Chondrocyte (in vitro differentiated cells): Measurements from ENCODE around the gene PIK3R1. TPM values are rescaled to one million over a fixed set of nuclear protein-coding genes. Genes with fewer than 3 reads are reported as not detected.

Experiments
- DNase-seq: peaks from one replicate; pipeline ENCODE4 v3.0.0; 2021; ENCODE audit warnings: mixed read lengths, low spot score
- H3K27ac Mint-ChIP-seq: one replicate; pipeline ENCODE4 v1.8.0; 2021; ENCODE audit warnings: mild to moderate bottlenecking, moderate library complexity, mixed read lengths; ENCODE audit not compliant: unreplicated experiment
- H3K27me3 Mint-ChIP-seq: 2 replicates; pipeline ENCODE4 v1.8.0; 2021; ENCODE audit warnings: low read depth, mixed read lengths
- H3K36me3 Mint-ChIP-seq: 2 replicates; pipeline ENCODE4 v1.8.0; 2021; ENCODE audit warnings: low read depth, mixed read lengths
- H3K4me1 Mint-ChIP-seq: 2 replicates; pipeline ENCODE4 v1.8.0; 2021; ENCODE audit warnings: low read depth, mild to moderate bottlenecking, mixed read lengths
- H3K4me3 Mint-ChIP-seq: one replicate; pipeline ENCODE4 v1.8.0; 2021; ENCODE audit warnings: mild to moderate bottlenecking, moderate library complexity, mixed read lengths; ENCODE audit not compliant: unreplicated experiment
- H3K9me3 Mint-ChIP-seq: 2 replicates; pipeline ENCODE4 v1.8.0; 2021; ENCODE audit warnings: low read depth, mixed read lengths
- total RNA-seq: library from RNA; stranded (reverse); gene quantifications from 3 replicates; pipeline ENCODE4 v1.2.1, GENCODE V29; 2021
- TF ChIP-seq, protein P1 (sequence below): fragments of 200-600 bp; sonication (generic); IDR thresholded peaks from 2 replicates; pipeline ENCODE4 v1.5.0; 2021; ENCODE audit warnings: antibody characterized with exemption, mild to moderate bottlenecking, moderate library complexity

Gene PIK3R1
- total RNA-seq, 1 donor from 2014 or later = 60.7 TPM

DNA sequence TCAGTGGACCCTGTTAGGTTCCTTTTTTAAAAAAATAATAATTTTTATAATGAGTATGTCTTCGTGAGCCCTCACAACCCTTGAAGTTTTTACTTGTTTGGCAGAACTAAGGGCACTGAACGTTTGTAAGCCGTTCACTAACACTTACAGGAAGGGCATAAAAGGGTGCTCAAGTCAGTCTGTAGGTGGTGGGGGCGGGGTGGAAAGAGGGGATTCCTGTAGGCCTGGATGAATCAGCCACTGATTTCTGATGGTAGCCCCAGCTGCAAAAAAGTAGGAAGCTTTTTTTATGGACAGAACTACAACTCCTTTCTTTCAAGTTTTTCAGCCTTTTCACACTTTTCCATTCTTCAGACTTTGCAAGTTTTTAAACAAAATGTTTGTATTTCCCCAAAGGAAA lies 35.8 kb downstream of the PIK3R1 start:
- H3K27ac Mint-ChIP-seq = peak overlapping the region; percentile 76

DNA sequence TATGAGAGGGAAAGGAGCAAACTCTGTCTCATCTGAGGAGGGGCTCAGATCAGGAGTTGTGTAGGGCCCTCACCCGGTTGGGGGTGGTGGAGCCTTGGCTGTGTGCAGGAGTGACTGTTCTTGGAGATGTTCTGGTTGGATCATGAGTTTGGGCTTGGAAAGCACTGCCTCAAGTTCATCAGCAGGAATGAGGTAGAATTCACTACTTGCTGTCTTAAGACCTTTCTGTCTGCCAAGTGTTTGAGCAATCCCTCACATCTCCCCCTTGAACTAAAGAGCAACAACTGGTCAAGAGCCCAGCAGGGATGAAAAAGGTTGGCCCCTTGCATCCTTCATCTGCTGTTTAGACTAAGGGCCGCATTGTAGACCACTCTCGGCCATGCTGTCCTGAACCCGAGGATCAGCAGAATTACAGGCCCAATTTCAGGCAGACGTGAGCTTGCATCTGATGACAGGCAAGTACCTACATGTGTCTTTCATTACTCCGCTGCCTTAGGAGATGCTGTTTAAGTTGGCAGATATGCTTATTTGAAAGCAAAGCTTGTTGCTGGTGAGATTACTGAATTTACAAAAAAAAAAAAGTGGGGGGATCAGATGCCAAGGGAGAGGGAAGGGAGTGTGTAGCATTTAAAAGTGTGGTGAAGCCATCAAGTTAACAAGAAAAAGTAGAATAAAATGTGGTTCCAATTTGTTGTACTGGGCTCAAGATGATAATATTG lies 36.4 kb downstream of the PIK3R1 start:
- H3K4me1 Mint-ChIP-seq = peaks cover 82% of the 10 kb centered on the region
- DNase-seq = no peak

More for the DNA sequence above, 35.8 kb downstream of the PIK3R1 start:
- TF ChIP-seq, protein P1, sequence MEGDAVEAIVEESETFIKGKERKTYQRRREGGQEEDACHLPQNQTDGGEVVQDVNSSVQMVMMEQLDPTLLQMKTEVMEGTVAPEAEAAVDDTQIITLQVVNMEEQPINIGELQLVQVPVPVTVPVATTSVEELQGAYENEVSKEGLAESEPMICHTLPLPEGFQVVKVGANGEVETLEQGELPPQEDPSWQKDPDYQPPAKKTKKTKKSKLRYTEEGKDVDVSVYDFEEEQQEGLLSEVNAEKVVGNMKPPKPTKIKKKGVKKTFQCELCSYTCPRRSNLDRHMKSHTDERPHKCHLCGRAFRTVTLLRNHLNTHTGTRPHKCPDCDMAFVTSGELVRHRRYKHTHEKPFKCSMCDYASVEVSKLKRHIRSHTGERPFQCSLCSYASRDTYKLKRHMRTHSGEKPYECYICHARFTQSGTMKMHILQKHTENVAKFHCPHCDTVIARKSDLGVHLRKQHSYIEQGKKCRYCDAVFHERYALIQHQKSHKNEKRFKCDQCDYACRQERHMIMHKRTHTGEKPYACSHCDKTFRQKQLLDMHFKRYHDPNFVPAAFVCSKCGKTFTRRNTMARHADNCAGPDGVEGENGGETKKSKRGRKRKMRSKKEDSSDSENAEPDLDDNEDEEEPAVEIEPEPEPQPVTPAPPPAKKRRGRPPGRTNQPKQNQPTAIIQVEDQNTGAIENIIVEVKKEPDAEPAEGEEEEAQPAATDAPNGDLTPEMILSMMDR = no peak
- no peak for DNase-seq
- no peaks in the 10 kb centered on the region for H3K27me3 Mint-ChIP-seq
- peaks cover 79% of the 10 kb centered on the region for H3K4me1 Mint-ChIP-seq
- no peaks in the 10 kb centered on the region for H3K9me3 Mint-ChIP-seq
- H3K4me3 Mint-ChIP-seq = no peak overlapping the region
- no peaks in the 10 kb centered on the region for H3K36me3 Mint-ChIP-seq

DNA sequence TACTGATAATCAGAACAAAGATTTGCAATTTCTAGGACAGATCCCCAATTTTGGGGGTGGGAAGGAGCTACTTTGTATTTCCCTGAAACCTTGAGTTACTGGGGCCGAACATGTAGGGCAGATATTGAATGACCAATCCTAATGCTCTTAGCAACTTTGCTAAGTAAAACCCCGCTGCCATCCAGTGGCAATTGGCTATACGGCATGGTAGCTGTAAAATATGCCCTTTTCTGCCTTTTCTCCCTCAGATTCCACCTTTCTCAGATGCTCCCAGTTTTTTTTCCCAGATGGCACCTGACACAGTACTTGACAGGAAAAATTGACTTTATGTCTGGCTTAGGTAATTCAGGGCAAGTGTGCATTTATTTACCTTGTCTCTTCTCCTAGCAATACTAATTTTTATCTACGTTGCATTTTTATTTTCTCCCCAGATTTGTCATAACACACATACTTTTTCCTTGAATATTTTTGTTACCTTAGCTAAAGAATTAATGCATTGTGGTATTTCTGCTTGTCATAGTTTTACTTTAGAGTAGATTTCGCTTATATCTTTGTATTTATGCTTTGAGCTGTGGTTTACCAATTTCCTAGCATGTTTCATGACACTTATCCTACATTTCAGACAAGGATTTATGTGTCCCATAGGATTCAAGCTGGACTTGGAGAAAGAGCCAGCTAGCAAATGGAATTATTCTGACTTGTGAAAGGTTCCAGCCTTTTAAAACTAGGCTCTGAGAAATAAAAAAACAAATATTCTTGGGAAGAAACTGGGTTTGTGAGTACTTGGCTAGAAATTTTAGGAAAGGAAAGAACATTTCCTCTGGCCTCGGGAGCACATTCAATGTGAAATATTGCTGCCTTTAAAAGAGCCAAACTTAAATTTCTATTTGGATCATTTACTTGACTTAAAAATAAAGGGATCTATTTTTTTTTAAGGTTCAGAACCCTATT lies 37.4 kb downstream of the PIK3R1 start:
- Mint-ChIP-seq H3K27ac (peak overlapping the region; percentile 76), H3K36me3 (peaks cover 2% of the 10 kb centered on the region), H3K9me3 (no peaks in the 10 kb centered on the region), H3K4me3 (peak overlapping the region; percentile 21), H3K27me3 (no peaks in the 10 kb centered on the region), H3K4me1 (peaks cover 91% of the 10 kb centered on the region)
- TF ChIP-seq, protein P1 = peak; percentile 91
- no peak for DNase-seq

More for the DNA sequence above, 36.4 kb downstream of the PIK3R1 start:
- H3K27ac Mint-ChIP-seq = peak overlapping the region; percentile 76
- H3K27me3 Mint-ChIP-seq = no peaks in the 10 kb centered on the region
- no peaks in the 10 kb centered on the region for H3K9me3 Mint-ChIP-seq
- H3K36me3 Mint-ChIP-seq = peaks cover 2% of the 10 kb centered on the region
- no peak overlapping the region for H3K4me3 Mint-ChIP-seq
- TF ChIP-seq, protein P1 = no peak

DNA sequence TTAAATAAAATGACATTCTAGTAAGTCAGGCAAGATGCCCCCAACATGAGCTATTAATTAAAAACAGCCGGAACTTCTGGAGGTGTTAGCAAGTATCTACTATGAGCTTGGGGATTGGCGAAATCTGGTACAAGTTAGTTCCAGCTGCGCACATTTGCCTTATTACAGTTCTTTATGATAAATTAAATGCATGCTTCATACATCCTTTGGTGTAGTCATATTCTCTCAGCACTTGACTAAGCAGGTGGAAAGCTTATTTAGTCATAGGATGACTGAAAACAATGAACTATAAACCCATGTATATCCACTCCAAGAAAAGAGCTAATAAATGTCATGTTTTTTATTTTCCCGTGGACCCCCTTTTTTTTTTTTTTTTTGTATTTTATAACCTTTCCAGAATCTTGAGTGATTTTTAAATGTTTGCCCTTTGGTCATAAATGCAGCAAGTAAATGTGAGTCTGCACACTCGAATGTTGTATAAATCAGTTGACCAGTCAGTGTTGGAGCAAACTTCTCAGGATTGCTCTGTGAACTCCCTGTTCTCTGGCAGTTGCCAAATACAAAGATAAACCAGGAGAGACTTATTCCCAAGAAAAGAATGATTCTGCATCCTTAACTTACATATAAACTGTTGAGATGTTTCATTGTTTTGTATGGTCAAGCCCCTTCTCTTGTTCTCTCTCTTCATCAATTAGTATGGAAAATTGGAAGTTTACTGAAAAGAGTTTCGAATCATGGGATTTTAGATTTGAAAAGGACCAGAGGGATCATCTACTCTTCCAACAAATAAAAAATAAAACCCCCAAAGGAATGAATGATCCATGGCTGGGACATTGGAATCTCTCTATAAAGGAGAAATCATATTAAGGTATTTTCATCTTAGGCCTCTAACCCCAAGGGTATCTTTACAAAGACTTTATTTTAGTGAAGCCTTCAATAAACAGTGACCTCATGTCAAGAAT lies 38.3 kb downstream of the PIK3R1 start:
- H3K9me3 Mint-ChIP-seq = no peaks in the 10 kb centered on the region
- TF ChIP-seq, protein P1 = no peak
- no peak overlapping the region for H3K4me3 Mint-ChIP-seq
- no peaks in the 10 kb centered on the region for H3K27me3 Mint-ChIP-seq
- DNase-seq = no peak
- H3K27ac Mint-ChIP-seq = peak overlapping the region; percentile 67
- peaks cover 2% of the 10 kb centered on the region for H3K36me3 Mint-ChIP-seq
- H3K4me1 Mint-ChIP-seq = peaks cover 90% of the 10 kb centered on the region
